Fibroblast of lung (primary cell): ENCODE measurements around the gene OMD. TPM values are rescaled to one million over a fixed set of nuclear protein-coding genes. Genes with fewer than 3 reads are reported as not detected.

Source experiments
- DNase-seq, 2 donors: peaks; one replicate each; pipeline versions ENCODE4 v3.0.0 to v3.0.0-alpha.2; 2010; ENCODE audit warnings: low read depth in 2 of 2
- H2AFZ ChIP-seq: 2 replicates; pipeline ENCODE4 v1.5.1; 2012; ENCODE audit warnings: low read length, control low read depth, inconsistent platforms
- H3K27ac ChIP-seq: 2 replicates; pipeline ENCODE4 v1.5.1; 2011; ENCODE audit warnings: low read length, control low read depth; ENCODE audit not compliant: insufficient read depth
- H3K27me3 ChIP-seq: 2 replicates; pipeline ENCODE4 v1.5.1; 2011; ENCODE audit warnings: mild to moderate bottlenecking, low read length; ENCODE audit not compliant: control insufficient read depth, insufficient read depth
- H3K36me3 ChIP-seq: 2 replicates; pipeline ENCODE4 v1.5.1; 2011; ENCODE audit warnings: low read length; ENCODE audit not compliant: control insufficient read depth, insufficient read depth
- H3K4me1 ChIP-seq: 2 replicates; pipeline ENCODE4 v1.5.1; 2011; ENCODE audit warnings: low read length; ENCODE audit not compliant: control insufficient read depth, insufficient read depth; ENCODE audit errors: extremely low read depth
- H3K4me2 ChIP-seq: 2 replicates; pipeline ENCODE4 v1.5.1; 2011; ENCODE audit warnings: low read length, control low read depth; ENCODE audit not compliant: insufficient read depth; ENCODE audit errors: extremely low read depth
- H3K4me3 ChIP-seq, 4 experiments: fragments of 200-600 bp in 1 of 4; sonication (generic) in 1 of 4; replicated peaks in 1 of 4; 2 replicates each; pipeline ENCODE4 v1.5.1; 2011 to 2016; ENCODE audit warnings: low read length in 4 of 4, low read depth in 3 of 4, mild to moderate bottlenecking in 3 of 4, control low read depth in 2 of 4, inconsistent platforms in 1 of 4, mixed read lengths in 1 of 4; ENCODE audit not compliant: insufficient read depth in 1 of 4; ENCODE audit errors: control extremely low read depth in 1 of 4
- H3K79me2 ChIP-seq: 2 replicates; pipeline ENCODE4 v1.5.1; 2012; ENCODE audit warnings: mild to moderate bottlenecking, low read length, inconsistent platforms; ENCODE audit not compliant: control insufficient read depth, insufficient read depth
- H3K9ac ChIP-seq: 2 replicates; pipeline ENCODE4 v1.5.1; 2011; ENCODE audit warnings: mild to moderate bottlenecking, low read length, control low read depth; ENCODE audit not compliant: insufficient read depth
- H3K9me3 ChIP-seq: 2 replicates; pipeline ENCODE4 v1.5.1; 2012; ENCODE audit warnings: low read depth, low read length; ENCODE audit not compliant: control insufficient read depth, insufficient read depth
- H4K20me1 ChIP-seq: 2 replicates; pipeline ENCODE4 v1.5.1; 2011; ENCODE audit warnings: low read length; ENCODE audit not compliant: control insufficient read depth, insufficient read depth; ENCODE audit errors: extremely low read depth
- EZH2 ChIP-seq: IDR thresholded peaks from 2 replicates; pipeline ENCODE4 v1.5.1; 2012; ENCODE audit warnings: low read length, control low read depth, mild to moderate bottlenecking; ENCODE audit errors: missing control alignments
- polyA plus RNA-seq, 2 donors: library from polyadenylated mRNA; depleted of rRNA in 1 of 2; stranded (reverse) in 1 of 2; unstranded in 1 of 2; fragments of >200 nt; gene quantifications; 2 replicates each; pipeline ENCODE4 v1.2.1, GENCODE V29; 2011 to 2012; ENCODE audit warnings: missing spikeins in 1 of 2
- total RNA-seq: library from RNA; depleted of rRNA; stranded (reverse); fragments of >200 nt; gene quantifications from 2 replicates; pipeline ENCODE4 v1.2.1, GENCODE V29; 2014
- TF ChIP-seq, protein P1 (sequence below), 2 donors: IDR thresholded peaks in 1 of 2; conservative IDR thresholded peaks in 1 of 2; 1 replicate in 1 of 2; 2 replicates in 1 of 2; pipeline ENCODE4 v1.5.1; 2011 to 2012; ENCODE audit warnings: low read length in 2 of 2, control low read depth in 1 of 2, inconsistent platforms in 1 of 2, low read depth in 1 of 2, mild to moderate bottlenecking in 1 of 2

OMD gene
- total and polyA plus RNA-seq, 2 donors (not counting 1 experiment from before 2014, with no cell fraction given) = 0.07 to 0.17 TPM

DNA sequence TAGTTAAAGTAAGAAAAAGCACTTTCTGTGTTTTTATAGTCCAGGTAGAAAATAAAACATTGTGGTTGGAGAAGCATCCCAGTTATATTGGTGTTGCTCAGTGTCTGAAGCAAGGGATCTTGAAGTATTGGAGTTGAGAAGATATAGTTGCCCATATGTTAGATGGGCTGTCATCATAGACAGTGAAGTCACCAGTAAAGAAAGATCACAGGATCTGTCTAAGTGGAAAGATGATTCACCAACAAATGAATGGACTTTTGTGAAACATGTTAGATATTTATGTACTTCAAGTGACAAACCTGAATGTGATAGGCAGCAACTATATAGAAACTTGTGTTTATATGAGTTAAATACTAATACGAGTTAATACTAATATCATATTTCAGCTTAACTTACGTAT is 31.6 kb downstream of the OMD start:
- Histone ChIP-seq H3K27ac (no peak overlapping the region), H3K4me3 (no peak overlapping the region), H4K20me1 (no peaks in the 10 kb centered on the region), H3K79me2 (no peaks in the 10 kb centered on the region), H3K36me3 (no peaks in the 10 kb centered on the region), H3K4me1 (no peaks in the 10 kb centered on the region), H3K9me3 (no peaks in the 10 kb centered on the region), H3K27me3 (no peaks in the 10 kb centered on the region), H3K4me2 (no peak overlapping the region), H2AFZ (no peak overlapping the region), H3K9ac (no peak overlapping the region)
- TF ChIP-seq EZH2 = no peak
- TF ChIP-seq, protein P1, sequence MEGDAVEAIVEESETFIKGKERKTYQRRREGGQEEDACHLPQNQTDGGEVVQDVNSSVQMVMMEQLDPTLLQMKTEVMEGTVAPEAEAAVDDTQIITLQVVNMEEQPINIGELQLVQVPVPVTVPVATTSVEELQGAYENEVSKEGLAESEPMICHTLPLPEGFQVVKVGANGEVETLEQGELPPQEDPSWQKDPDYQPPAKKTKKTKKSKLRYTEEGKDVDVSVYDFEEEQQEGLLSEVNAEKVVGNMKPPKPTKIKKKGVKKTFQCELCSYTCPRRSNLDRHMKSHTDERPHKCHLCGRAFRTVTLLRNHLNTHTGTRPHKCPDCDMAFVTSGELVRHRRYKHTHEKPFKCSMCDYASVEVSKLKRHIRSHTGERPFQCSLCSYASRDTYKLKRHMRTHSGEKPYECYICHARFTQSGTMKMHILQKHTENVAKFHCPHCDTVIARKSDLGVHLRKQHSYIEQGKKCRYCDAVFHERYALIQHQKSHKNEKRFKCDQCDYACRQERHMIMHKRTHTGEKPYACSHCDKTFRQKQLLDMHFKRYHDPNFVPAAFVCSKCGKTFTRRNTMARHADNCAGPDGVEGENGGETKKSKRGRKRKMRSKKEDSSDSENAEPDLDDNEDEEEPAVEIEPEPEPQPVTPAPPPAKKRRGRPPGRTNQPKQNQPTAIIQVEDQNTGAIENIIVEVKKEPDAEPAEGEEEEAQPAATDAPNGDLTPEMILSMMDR (conservative IDR thresholded peaks at IDR 0.05 in 1 of 2, IDR thresholded peaks at IDR 0.05 in 1 of 2; ENCODE audit: low read depth in 1 of 2, low read length in 2 of 2) = no peak
- DNase-seq = no peak

DNA sequence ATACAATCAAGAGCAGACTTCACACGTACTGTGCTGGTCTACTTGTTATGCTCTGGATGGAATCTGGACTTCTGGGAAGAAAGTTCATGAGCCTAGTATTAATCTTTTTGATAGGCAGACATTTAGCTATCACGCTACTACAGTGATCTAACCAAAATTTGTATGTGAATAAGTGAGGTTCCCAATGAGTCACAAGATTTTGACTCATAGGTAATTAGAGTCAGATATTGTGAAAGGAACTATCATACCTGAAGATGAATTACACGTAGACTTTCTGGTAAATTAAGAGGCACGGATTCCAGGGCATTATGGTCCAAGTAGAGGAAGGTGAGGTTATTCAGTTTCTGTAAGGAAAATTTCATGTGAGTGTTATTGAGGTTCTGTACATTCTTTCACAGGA is 38.3 kb downstream of the OMD start:
- no peak overlapping the region for H3K4me3 ChIP-seq
- H3K9ac ChIP-seq = no peak overlapping the region
- DNase-seq = peak in 1 of 2 donors; percentile 87
- H2AFZ ChIP-seq = no peak overlapping the region
- no peaks in the 10 kb centered on the region for H4K20me1 ChIP-seq
- H3K27me3 ChIP-seq = no peaks in the 10 kb centered on the region
- no peak overlapping the region for H3K27ac ChIP-seq
- no peaks in the 10 kb centered on the region for H3K4me1 ChIP-seq
- no peaks in the 10 kb centered on the region for H3K36me3 ChIP-seq
- no peak overlapping the region for H3K4me2 ChIP-seq
- no peaks in the 10 kb centered on the region for H3K79me2 ChIP-seq
- H3K9me3 ChIP-seq = no peaks in the 10 kb centered on the region
- TF ChIP-seq EZH2 = no peak
- TF ChIP-seq, protein P1 (conservative IDR thresholded peaks at IDR 0.05 in 1 of 2, IDR thresholded peaks at IDR 0.05 in 1 of 2; ENCODE audit: low read depth in 1 of 2, low read length in 2 of 2) = no peak

DNA sequence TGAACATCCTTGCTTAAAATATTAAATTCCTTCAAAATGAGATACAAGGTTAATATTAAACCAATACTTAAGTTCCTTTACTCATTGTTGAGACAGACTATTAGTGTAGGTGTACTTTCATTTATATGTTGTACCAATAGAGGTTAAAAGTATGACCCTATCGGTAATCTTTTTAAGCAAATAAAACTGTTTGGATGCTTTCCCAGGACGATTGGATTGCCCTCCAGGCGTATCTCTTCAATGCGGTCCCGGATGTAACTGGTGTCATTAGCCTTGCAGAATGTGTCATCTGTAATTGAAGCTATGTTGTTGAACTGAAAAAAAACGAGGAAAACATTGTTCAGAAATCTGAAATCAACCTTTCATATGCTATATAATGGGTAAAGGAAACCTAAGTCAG is 38.8 kb downstream of the OMD start:
- no peak overlapping the region for H3K9ac ChIP-seq
- peak overlapping the region; percentile 54 for H3K4me2 ChIP-seq
- H3K36me3 ChIP-seq = no peaks in the 10 kb centered on the region
- no peaks in the 10 kb centered on the region for H3K27me3 ChIP-seq
- no peaks in the 10 kb centered on the region for H3K79me2 ChIP-seq
- no peak for DNase-seq
- TF ChIP-seq EZH2 = no peak
- TF ChIP-seq, protein P1 (conservative IDR thresholded peaks at IDR 0.05 in 1 of 2, IDR thresholded peaks at IDR 0.05 in 1 of 2; ENCODE audit: low read depth in 1 of 2, low read length in 2 of 2) = no peak
- no peaks in the 10 kb centered on the region for H3K4me1 ChIP-seq
- H3K27ac ChIP-seq = no peak overlapping the region
- H3K4me3 ChIP-seq = no peak overlapping the region
- no peaks in the 10 kb centered on the region for H3K9me3 ChIP-seq
- H4K20me1 ChIP-seq = no peaks in the 10 kb centered on the region
- no peak overlapping the region for H2AFZ ChIP-seq
